B cell (primary cell): Measurements from ENCODE around the gene SLC30A7. TPM values are rescaled to one million over a fixed set of nuclear protein-coding genes. Genes with fewer than 3 reads are reported as not detected.

ENCODE experiments used
- ATAC-seq: fragments of 200-7000 bp; cut with Tn5 transposase; one replicate; pipeline ENCODE4 v1.10.0; 2021; ENCODE audit warnings: low read depth, mild to moderate bottlenecking, moderate number of reproducible peaks, moderate library complexity
- CTCF ChIA-PET: fragments of 350-600 bp; sonication (Branson Sonifier 250); formaldehyde crosslinking; loops from one replicate; lab custom pipeline; 2021; ENCODE audit warnings: antibody characterized with exemption, inconsistent platforms; lab: Charles Lee
- POLR2A ChIA-PET: fragments of 350-600 bp; sonication (Branson Sonifier 250); formaldehyde crosslinking; loops from one replicate; lab custom pipeline; 2021; ENCODE audit warnings: antibody characterized with exemption; lab: Charles Lee
- DNase-seq: peaks from one replicate; pipeline ENCODE4 v3.0.0; 2013
- H2AFZ ChIP-seq: 2 replicates; pipeline ENCODE4 v1.6.1; 2012; ENCODE audit warnings: mild to moderate bottlenecking, low read depth, low read length; ENCODE audit not compliant: insufficient read depth, poor library complexity, severe bottlenecking
- H3K27ac ChIP-seq, 2 donors: 1 replicate in 1 of 2; 2 replicates in 1 of 2; pipeline ENCODE4 v1.5.1; 2012 to 2013; ENCODE audit warnings: low read length in 2 of 2, mild to moderate bottlenecking in 2 of 2, moderate library complexity in 1 of 2
- H3K27me3 ChIP-seq, 4 experiments: fragments of 200-600 bp in 1 of 4; sonication (generic) in 1 of 4; replicated peaks in 1 of 4; 1 replicate in 2 of 4; 2 replicates in 2 of 4; pipeline versions ENCODE4 v1.6.1 to v1.7.0; 2013 to 2016; ENCODE audit warnings: low read length in 3 of 4, mild to moderate bottlenecking in 2 of 4, mixed read lengths in 1 of 4, moderate library complexity in 1 of 4; ENCODE audit not compliant: insufficient read depth in 4 of 4, control insufficient read depth in 3 of 4; ENCODE audit errors: control extremely low read depth in 1 of 4
- H3K36me3 ChIP-seq, 2 experiments: replicated peaks in 1 of 2; 1 replicate in 1 of 2; 2 replicates in 1 of 2; pipeline versions ENCODE4 v1.6.1 to v1.7.1; 2013; ENCODE audit warnings: low read length in 1 of 2; ENCODE audit not compliant: insufficient read depth in 2 of 2, control insufficient read depth in 1 of 2; ENCODE audit errors: control extremely low read depth in 1 of 2, extremely low read depth in 1 of 2
- H3K4me1 ChIP-seq, 2 donors: fragments of 200-600 bp in 1 of 2; sonication (generic) in 1 of 2; 1 replicate in 1 of 2; 2 replicates in 1 of 2; pipeline versions ENCODE4 v1.5.1 to v1.6.1; 2013 to 2017; ENCODE audit warnings: low read length in 2 of 2; ENCODE audit not compliant: control insufficient read depth in 2 of 2, insufficient read depth in 2 of 2
- H3K4me2 ChIP-seq: replicated peaks from 2 replicates; pipeline ENCODE3; 2012; ENCODE audit warnings: mild to moderate bottlenecking, low read depth, low read length; ENCODE audit not compliant: poor library complexity, severe bottlenecking
- H3K4me3 ChIP-seq, 5 experiments: fragments of 200-600 bp in 1 of 5; sonication (generic) in 1 of 5; 1 replicate in 3 of 5; 2 replicates in 2 of 5; pipeline versions ENCODE4 v1.5.1 to v1.7.0; 2011 to 2016; ENCODE audit warnings: low read length in 4 of 5, mild to moderate bottlenecking in 4 of 5, low read depth in 2 of 5, control low read depth in 1 of 5, moderate library complexity in 1 of 5; ENCODE audit not compliant: insufficient read depth in 1 of 5; ENCODE audit errors: control extremely low read depth in 1 of 5, extremely low read depth in 1 of 5
- H3K79me2 ChIP-seq: fragments of 200-600 bp; sonication (generic); one replicate; pipeline ENCODE4 v1.6.0; 2016; ENCODE audit warnings: low read length; ENCODE audit not compliant: control insufficient read depth, insufficient read depth
- H3K9ac ChIP-seq: fragments of 200-600 bp; sonication (generic); 2 replicates; pipeline ENCODE4 v1.6.1; 2017; ENCODE audit warnings: mild to moderate bottlenecking, low read length, moderate library complexity
- H3K9me3 ChIP-seq, 3 donors: one replicate each; pipeline versions ENCODE4 v1.6.1 to v1.7.1; 2013; ENCODE audit warnings: low read length in 2 of 3; ENCODE audit not compliant: control insufficient read depth in 2 of 3, insufficient read depth in 1 of 3; ENCODE audit errors: control extremely low read depth in 1 of 3
- H4K20me1 ChIP-seq: 2 replicates; pipeline ENCODE4 v1.6.0; 2012; ENCODE audit warnings: mild to moderate bottlenecking, low read length; ENCODE audit not compliant: insufficient read depth, control insufficient read depth, poor library complexity, severe bottlenecking
- H3K27ac Mint-ChIP-seq: one replicate; pipeline ENCODE4 v1.8.0; 2021; ENCODE audit warnings: mixed read lengths
- H3K27me3 Mint-ChIP-seq: one replicate; pipeline ENCODE4 v1.8.0; 2021; ENCODE audit warnings: mixed read lengths
- H3K4me1 Mint-ChIP-seq: one replicate; pipeline ENCODE4 v1.8.0; 2021; ENCODE audit warnings: mixed read lengths
- H3K4me3 Mint-ChIP-seq: one replicate; pipeline ENCODE4 v1.8.0; 2021; ENCODE audit warnings: mixed read lengths
- H3K9me3 Mint-ChIP-seq: one replicate; pipeline ENCODE4 v1.8.0; 2022; ENCODE audit warnings: mixed read lengths; ENCODE audit not compliant: insufficient read depth
- EZH2 ChIP-seq: IDR thresholded peaks from 2 replicates; pipeline ENCODE4 v1.6.1; 2012; ENCODE audit warnings: borderline replicate concordance, low read depth, mild to moderate bottlenecking, moderate library complexity, low read length; ENCODE audit not compliant: insufficient read depth, poor library complexity, severe bottlenecking
- WGBS: methylation state at CpG from one replicate; pipeline ENCODE4 v1.1.5; 2013; ENCODE audit warnings: missing lambda C conversion rate; ENCODE audit not compliant: insufficient coverage; 5-methylcytosine and 5-hydroxymethylcytosine counted together
- intact Hi-C: fragments of 100-400 bp; cut with micrococcal nuclease; formaldehyde crosslinking; loops from one replicate; pipeline ENCODE4 v1.10.0; 2022
- polyA plus RNA-seq: library from polyadenylated mRNA; depleted of rRNA; stranded (reverse); fragments of >200 nt; gene quantifications from 2 replicates; pipeline ENCODE4 v1.2.3, GENCODE V29; 2012
- total RNA-seq, 2 donors: library from RNA; stranded (reverse); fragments of 120-200 nt in 1 of 2; gene quantifications; 1 replicate in 1 of 2; 2 replicates in 1 of 2; pipeline versions ENCODE4 v1.2.3 to v1.2.4, GENCODE V29; 2013 to 2022
- TF ChIP-seq, protein P1 (sequence below): fragments of 200-600 bp; IDR thresholded peaks from one replicate; pipeline ENCODE4 v1.8.0; 2022; ENCODE audit warnings: antibody characterized with exemption, mild to moderate bottlenecking

The SLC30A7 gene
- total and polyA plus RNA-seq, 2 donors (not counting 1 experiment from before 2014, with no cell fraction given), result 5.2 to 28.6 TPM

DNA sequence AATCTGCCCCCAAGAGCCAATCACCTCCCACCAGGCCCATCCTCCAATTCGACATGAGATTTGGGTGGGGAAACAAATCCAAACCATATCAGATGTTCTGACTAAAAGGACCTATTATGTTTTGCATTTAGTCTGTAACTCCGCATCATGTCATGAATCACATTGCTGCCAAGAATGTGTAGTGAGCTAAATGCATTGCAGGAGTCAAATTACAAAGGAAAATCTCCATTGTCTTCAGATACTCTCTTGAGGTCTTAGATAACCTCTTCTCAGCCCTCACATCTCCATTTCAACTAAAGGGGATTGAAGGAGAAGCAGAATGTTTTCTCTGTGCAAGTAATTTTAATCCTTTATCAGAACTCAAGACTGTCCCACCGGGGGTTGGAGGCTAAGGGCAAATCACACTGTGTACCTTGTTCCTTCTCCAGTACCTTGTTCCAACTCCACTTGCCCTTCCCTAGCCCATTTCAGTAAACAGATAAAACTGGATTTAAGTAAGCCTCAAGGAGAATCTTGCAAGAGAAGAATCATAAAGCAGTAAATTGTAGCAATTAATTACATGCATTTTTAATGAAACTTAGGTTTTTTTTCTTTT is 35.4 kb upstream of the SLC30A7 start:
- Mint-ChIP-seq H3K27me3 (peaks cover 18% of the 10 kb centered on the region), H3K4me3 (no peak overlapping the region), H3K27ac (no peak overlapping the region), H3K4me1 (no peaks in the 10 kb centered on the region), H3K9me3 (no peaks in the 10 kb centered on the region)
- no peak for TF ChIP-seq EZH2
- TF ChIP-seq, protein P1, sequence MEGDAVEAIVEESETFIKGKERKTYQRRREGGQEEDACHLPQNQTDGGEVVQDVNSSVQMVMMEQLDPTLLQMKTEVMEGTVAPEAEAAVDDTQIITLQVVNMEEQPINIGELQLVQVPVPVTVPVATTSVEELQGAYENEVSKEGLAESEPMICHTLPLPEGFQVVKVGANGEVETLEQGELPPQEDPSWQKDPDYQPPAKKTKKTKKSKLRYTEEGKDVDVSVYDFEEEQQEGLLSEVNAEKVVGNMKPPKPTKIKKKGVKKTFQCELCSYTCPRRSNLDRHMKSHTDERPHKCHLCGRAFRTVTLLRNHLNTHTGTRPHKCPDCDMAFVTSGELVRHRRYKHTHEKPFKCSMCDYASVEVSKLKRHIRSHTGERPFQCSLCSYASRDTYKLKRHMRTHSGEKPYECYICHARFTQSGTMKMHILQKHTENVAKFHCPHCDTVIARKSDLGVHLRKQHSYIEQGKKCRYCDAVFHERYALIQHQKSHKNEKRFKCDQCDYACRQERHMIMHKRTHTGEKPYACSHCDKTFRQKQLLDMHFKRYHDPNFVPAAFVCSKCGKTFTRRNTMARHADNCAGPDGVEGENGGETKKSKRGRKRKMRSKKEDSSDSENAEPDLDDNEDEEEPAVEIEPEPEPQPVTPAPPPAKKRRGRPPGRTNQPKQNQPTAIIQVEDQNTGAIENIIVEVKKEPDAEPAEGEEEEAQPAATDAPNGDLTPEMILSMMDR, result no peak
- no peaks in the 10 kb centered on the region for H3K79me2 ChIP-seq
- ChIA-PET POLR2A (no interaction called here), CTCF (no interaction called here)
- H3K4me2 ChIP-seq, result no peak overlapping the region
- no peak overlapping the region for H3K9ac ChIP-seq
- H3K9me3 ChIP-seq, result no peaks in the 10 kb centered on the region
- DNase-seq, result no peak
- peaks cover 0 to 8% (median 2%) of the 10 kb centered on the region in 4 experiments for H3K27me3 ChIP-seq
- no peak overlapping the region for H2AFZ ChIP-seq
- ATAC-seq, result no peak
- no peak overlapping the region for H3K4me3 ChIP-seq
- intact Hi-C loops, result no loop called here
- no peak overlapping the region for H3K27ac ChIP-seq
- H4K20me1 ChIP-seq, result no peaks in the 10 kb centered on the region
- WGBS, result no CpG with 5 or more reads among the region's 3 CpGs
- no peaks in the 10 kb centered on the region for H3K4me1 ChIP-seq
- H3K36me3 ChIP-seq, result no peaks in the 10 kb centered on the region

DNA sequence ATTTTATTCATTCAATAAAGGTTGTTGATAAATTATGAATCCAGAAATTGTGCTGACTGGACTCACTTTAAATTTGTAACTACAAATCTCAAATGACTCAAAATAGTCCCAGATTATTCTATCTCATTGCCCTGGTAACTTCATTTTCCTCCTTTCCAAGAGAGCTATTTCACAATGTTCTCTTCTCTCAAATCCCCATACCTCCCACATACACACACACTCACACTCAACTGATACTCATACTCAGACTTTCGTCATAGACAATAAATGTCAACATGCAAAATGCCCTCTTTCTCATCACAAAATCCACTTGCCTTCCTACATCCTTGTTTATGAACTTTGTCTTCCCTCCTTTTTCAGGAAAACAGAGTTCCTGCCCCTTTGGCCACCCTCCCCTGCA is 34.5 kb upstream of the SLC30A7 start:
- Mint-ChIP-seq H3K9me3 (no peaks in the 10 kb centered on the region), H3K4me1 (no peaks in the 10 kb centered on the region), H3K4me3 (no peak overlapping the region), H3K27ac (no peak overlapping the region), H3K27me3 (peaks cover 18% of the 10 kb centered on the region)
- Histone ChIP-seq H2AFZ (no peak overlapping the region), H3K79me2 (no peaks in the 10 kb centered on the region), H3K36me3 (no peaks in the 10 kb centered on the region), H4K20me1 (no peaks in the 10 kb centered on the region), H3K9me3 (no peaks in the 10 kb centered on the region), H3K4me1 (no peaks in the 10 kb centered on the region), H3K4me3 (no peak overlapping the region), H3K9ac (no peak overlapping the region), H3K4me2 (no peak overlapping the region), H3K27me3 (peaks cover 0 to 8% (median 2%) of the 10 kb centered on the region in 4 experiments), H3K27ac (no peak overlapping the region)
- TF ChIP-seq EZH2, result no peak
- TF ChIP-seq, protein P1, result no peak
- ATAC-seq (no peak), DNase-seq (no peak)
- 92% methylated on average over 1 of the region's 1 CpG for WGBS
- CTCF ChIA-PET, result no interaction called here
- intact Hi-C loops, result no loop called here
- POLR2A ChIA-PET, result no interaction called here
